ENCODE measurements around the gene ICA1. TPM values are rescaled to one million over a fixed set of nuclear protein-coding genes. Genes with fewer than 3 reads are reported as not detected.

ICA1 gene
- total and polyA plus RNA-seq, 4 donors = 1.4 to 22.7 (median 8.1) TPM

DNA sequence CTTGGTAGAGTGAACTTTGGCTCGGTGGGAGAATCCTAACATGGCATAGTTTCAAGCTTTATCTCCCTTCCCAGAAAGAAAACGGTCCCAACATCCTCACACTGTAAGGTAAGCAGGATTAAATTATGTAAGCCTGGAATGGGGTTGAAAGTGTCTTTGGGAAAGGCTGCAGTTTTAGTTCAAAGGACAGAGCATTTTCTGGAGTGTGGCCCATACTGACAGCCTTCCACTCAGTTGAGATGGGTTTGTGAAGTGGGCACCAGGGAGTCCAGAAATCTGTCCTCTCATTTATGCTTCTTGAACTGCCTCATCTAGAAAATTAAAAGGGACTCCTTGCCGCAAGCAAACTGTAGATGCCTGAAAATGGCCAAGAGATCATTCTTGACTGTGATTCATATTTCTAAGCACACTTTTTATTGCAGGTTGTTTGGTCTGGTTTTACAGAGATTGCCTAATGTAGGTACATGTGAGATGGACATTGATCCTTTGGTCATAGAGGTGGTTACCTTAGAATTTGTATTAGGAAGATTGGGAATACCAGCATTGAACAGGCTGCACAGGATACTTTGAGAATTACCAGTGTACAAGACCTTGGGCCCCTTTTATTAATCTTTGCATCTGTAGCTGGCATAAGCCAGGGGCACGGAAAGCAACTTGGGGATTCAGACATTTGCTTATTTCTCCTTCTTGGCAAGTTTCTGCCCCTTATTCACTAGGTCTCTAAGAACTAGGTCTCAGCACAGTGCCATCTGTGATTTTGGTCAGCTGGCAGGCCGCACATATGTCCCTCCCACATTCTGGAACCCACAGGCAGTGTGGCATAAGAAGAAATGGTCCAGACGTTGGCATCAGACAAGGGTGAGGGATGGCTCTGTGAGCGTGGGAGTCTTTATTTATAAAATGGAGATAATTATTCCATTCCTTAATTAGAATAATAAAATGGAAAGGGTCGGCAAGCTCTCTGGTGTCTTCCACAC is 167.5 kb downstream of the ICA1 start:
- H3K4me3 ChIP-seq (ENCODE audit: low read depth in 1 of 3, low read length in 3 of 3) = no peak overlapping the region
- no peak for TF ChIP-seq FOXA1 (IDR thresholded peaks at IDR 0.05)
- TF ChIP-seq ZBTB33 (IDR thresholded peaks at IDR 0.05) = no peak
- TF ChIP-seq ATF3 (IDR thresholded peaks at IDR 0.05) = peak; percentile 56
- TF ChIP-seq YY1 (IDR thresholded peaks at IDR 0.05) = peak; percentile 50
- TF ChIP-seq RAD21 (IDR thresholded peaks at IDR 0.05) = peak; percentile 18 to 30
- TF ChIP-seq MAX (IDR thresholded peaks at IDR 0.05) = no peak
- no peak for TF ChIP-seq NR2F2 (IDR thresholded peaks at IDR 0.05)
- TF ChIP-seq CTCF (IDR thresholded peaks at IDR 0.05; ENCODE audit: low read depth, low read length, missing input control) = no peak
- no peak for TF ChIP-seq FOXA2 (IDR thresholded peaks at IDR 0.05)
- TF ChIP-seq RXRA (IDR thresholded peaks at IDR 0.05) = peak; percentile 45 to 55
- TF ChIP-seq TAF1 (conservative IDR thresholded peaks at IDR 0.05) = no peak
- TF ChIP-seq HNF4G (IDR thresholded peaks at IDR 0.05) = peak; percentile 64
- TF ChIP-seq JUND (IDR thresholded peaks at IDR 0.05) = peak in 1 of 2 donors; percentile 23
- peak; percentile 81 for TF ChIP-seq SP1 (IDR thresholded peaks at IDR 0.05)
- TF ChIP-seq REST (IDR thresholded peaks at IDR 0.05) = no peak
- TF ChIP-seq GABPA (IDR thresholded peaks at IDR 0.05 in 1 of 2, conservative IDR thresholded peaks at IDR 0.05 in 1 of 2) = no peak
- TF ChIP-seq HNF4A (conservative IDR thresholded peaks at IDR 0.05) = peak; percentile 84 to 93
- no peak for TF ChIP-seq EGR1 (IDR thresholded peaks at IDR 0.05; ENCODE audit: low read depth in 2 of 2)
- peaks cover 0 to 3% (median 0%) of the 10 kb centered on the region in 4 donors for H3K36me3 ChIP-seq (ENCODE audit: control insufficient read depth in 4 of 4, insufficient read depth in 3 of 4, low read depth in 1 of 4, low read length in 3 of 4)
- no peaks in the 10 kb centered on the region for H3K9me3 ChIP-seq (ENCODE audit: control insufficient read depth in 4 of 4, low read length in 3 of 4)
- peaks cover 0 to 19% (median 16%) of the 10 kb centered on the region in 4 donors for H3K4me1 ChIP-seq (ENCODE audit: control insufficient read depth in 4 of 4, insufficient read depth in 4 of 4, low read length in 3 of 4)
- no peak for DNase-seq (ENCODE audit: low spot score)
- H3K27me3 ChIP-seq (ENCODE audit: control insufficient read depth in 4 of 4, insufficient read depth in 4 of 4, low read length in 3 of 4) = no peaks in the 10 kb centered on the region
- H3K9ac ChIP-seq (ENCODE audit: low read depth in 1 of 2, low read length in 2 of 2) = no peak overlapping the region
- H3K27ac ChIP-seq (ENCODE audit: low read depth in 1 of 2, low read length in 2 of 2) = peak overlapping the region; percentile 14 to 75
- WGBS = 63% methylated on average over 8 of the region's 8 CpGs
